Gastroesophageal sphincter (tissue), 4 donors: Measurements from ENCODE around the gene ZMAT2. TPM values are rescaled to one million over a fixed set of nuclear protein-coding genes. Genes with fewer than 3 reads are reported as not detected.
"Not testable (repeated sequence)": the region's sequence is repeated elsewhere in the genome, so short reads cannot be mapped to it uniquely, and the experiment has no call there.

Experiments
- ATAC-seq: fragments of 150-250 bp; one replicate; pipeline ENCODE4 v1.9.1; 2016; ENCODE audit warnings: mild to moderate bottlenecking, moderate library complexity
- H3K27ac ChIP-seq, 4 donors: fragments of 200-600 bp; sonication (generic) in 3 of 4; 1 replicate in 3 of 4; 2 replicates in 1 of 4; pipeline ENCODE4 v1.5.1; 2016 to 2019
- H3K27me3 ChIP-seq: fragments of 200-600 bp; sonication (generic); one replicate; pipeline ENCODE4 v1.5.1; 2019
- H3K36me3 ChIP-seq, 2 donors: fragments of 200-600 bp; sonication (generic); one replicate each; pipeline ENCODE4 v1.5.1; 2019; ENCODE audit warnings: control low read depth in 1 of 2
- H3K4me1 ChIP-seq, 3 donors: fragments of 200-600 bp; sonication (generic); 1 replicate in 2 of 3; 2 replicates in 1 of 3; pipeline ENCODE4 v1.5.1; 2016 to 2019; ENCODE audit warnings: control low read depth in 2 of 3
- H3K4me3 ChIP-seq, 2 donors: fragments of 200-600 bp; sonication (generic); one replicate each; pipeline ENCODE4 v1.5.1; 2019; ENCODE audit warnings: mild to moderate bottlenecking in 1 of 2, moderate library complexity in 1 of 2
- H3K9me3 ChIP-seq, 3 donors: fragments of 200-600 bp; sonication (generic); one replicate each; pipeline ENCODE4 v1.5.1; 2017 to 2019; ENCODE audit warnings: control low read depth in 2 of 3
- CTCF ChIP-seq, 4 experiments: fragments of 200-600 bp in 2 of 4; fragments of 450-650 bp in 2 of 4; sonication (generic) in 1 of 4; IDR thresholded peaks; one replicate each; pipeline ENCODE4 v1.5.1; 2017 to 2019; ENCODE audit warnings: antibody characterized with exemption in 4 of 4, mild to moderate bottlenecking in 2 of 4, moderate library complexity in 2 of 4
- EP300 ChIP-seq: sonication (generic); formaldehyde crosslinking; IDR thresholded peaks from one replicate; pipeline ENCODE4 v1.6.1; 2017; ENCODE audit warnings: antibody characterized with exemption, mild to moderate bottlenecking
- POLR2A ChIP-seq, 2 donors: fragments of 450-650 bp; IDR thresholded peaks; one replicate each; pipeline ENCODE4 v1.6.1; 2017; ENCODE audit warnings: antibody characterized with exemption in 2 of 2, mild to moderate bottlenecking in 2 of 2, moderate library complexity in 1 of 2
- POLR2AphosphoS5 ChIP-seq: sonication (generic); formaldehyde crosslinking; IDR thresholded peaks from one replicate; pipeline ENCODE4 v1.6.1; 2017; ENCODE audit warnings: antibody characterized with exemption
- WGBS, 2 donors: methylation state at CpG; one replicate each; pipeline ENCODE4 v1.1.5; 2018; ENCODE audit warnings: low coverage in 1 of 2; 5-methylcytosine and 5-hydroxymethylcytosine counted together
- total RNA-seq, 4 donors: library from RNA; depleted of rRNA; stranded (reverse); fragments of >200 nt; gene quantifications; one replicate each; pipeline ENCODE4 v1.1.0, GENCODE V29; 2016

The ZMAT2 gene
- total RNA-seq = 10 to 100 TPM; 35.8 to 47.2 (median 45.0) TPM

GRCh38 chr5:140700177-140701144 lies at the start of gene ZMAT2:
ZMAT2 (plus strand) TSS chr5:140700447; CDS start chr5:140700461, 14 bp downstream.
- H3K4me3 ChIP-seq = peak within 1 kb of the TSS; percentile 77 to 100
- H3K4me1 ChIP-seq = peaks cover 6 to 31% (median 12%) of the 10 kb centered on the region in 3 donors
- peak; percentile 100 for ATAC-seq
- WGBS, 2 donors = 1 to 3% methylated on average over 12 to 22 of the region's 44 CpGs
- H3K27me3 ChIP-seq = no peaks in the 10 kb centered on the region
- H3K36me3 ChIP-seq = peaks cover 24 to 82% of the 10 kb centered on the region in 2 donors
- H3K9me3 ChIP-seq = no peaks in the 10 kb centered on the region
- peak within 1 kb of the TSS; percentile 79 to 90 (median 82) for H3K27ac ChIP-seq
- TF ChIP-seq POLR2AphosphoS5 (peak; percentile 89), CTCF (IDR thresholded peaks at IDR 0.05) (no peak), POLR2A (IDR thresholded peaks at IDR 0.05) (peak; percentile 53 to 63)

GRCh38 chr5:140658870-140659269 lies 41.4 kb upstream of the ZMAT2 start:
- Histone ChIP-seq H3K36me3 (peaks cover 18 to 95% of the 10 kb centered on the region in 2 donors), H3K4me1 (peaks cover 0 to 3% (median 0%) of the 10 kb centered on the region in 3 donors), H3K27me3 (no peaks in the 10 kb centered on the region), H3K4me3 (no peak overlapping the region), H3K9me3 (no peaks in the 10 kb centered on the region), H3K27ac (no peak overlapping the region)
- ATAC-seq = no peak
- WGBS, 2 donors = 93 to 96% methylated on average over 8 to 17 of the region's 17 CpGs
- no peak for TF ChIP-seq POLR2A (IDR thresholded peaks at IDR 0.05)
- no peak for TF ChIP-seq EP300
- no peak for TF ChIP-seq POLR2AphosphoS5
- TF ChIP-seq CTCF (IDR thresholded peaks at IDR 0.05) = no peak

- WGBS, 2 donors = 80% methylated on average over 5 of the region's 6 CpGs; no CpG with 5 or more reads in 1 of the 2 donors
- not testable (repeated sequence) for ATAC-seq
Measured at GRCh38 chr5:140660371-140660770, 39.9 kb upstream of the ZMAT2 start.

GRCh38 chr5:140664030-140664358 lies 36.3 kb upstream of the ZMAT2 start:
- ATAC-seq = no peak
- Histone ChIP-seq H3K27ac (peak overlapping the region; percentile 67 to 88 (median 86)), H3K36me3 (peaks cover 6 to 67% of the 10 kb centered on the region in 2 donors), H3K4me1 (peaks cover 0 to 31% (median 9%) of the 10 kb centered on the region in 3 donors), H3K9me3 (no peaks in the 10 kb centered on the region), H3K27me3 (no peaks in the 10 kb centered on the region), H3K4me3 (peak overlapping the region; percentile 74 to 78)
- WGBS, 2 donors = 20 to 31% methylated on average over 1 to 13 of the region's 18 CpGs
- no peak for TF ChIP-seq POLR2AphosphoS5
- TF ChIP-seq CTCF (IDR thresholded peaks at IDR 0.05) = no peak
- TF ChIP-seq POLR2A (IDR thresholded peaks at IDR 0.05) = no peak

More at GRCh38 chr5:140660371-140660770, 39.9 kb upstream of the ZMAT2 start:
- not testable (repeated sequence) for H3K9me3 ChIP-seq, H3K4me3 ChIP-seq, H3K27me3 ChIP-seq, H3K27ac ChIP-seq, H3K4me1 ChIP-seq
- peaks cover 14 to 80% of the 10 kb centered on the region in 2 donors for H3K36me3 ChIP-seq

- Histone ChIP-seq H3K27ac (peak within 1 kb of the TSS; percentile 67 to 88 (median 86)), H3K4me3 (peak within 1 kb of the TSS; percentile 74 to 78), H3K9me3 (no peaks in the 10 kb centered on the region), H3K27me3 (no peaks in the 10 kb centered on the region), H3K36me3 (peaks cover 5 to 67% of the 10 kb centered on the region in 2 donors), H3K4me1 (peaks cover 0 to 31% (median 9%) of the 10 kb centered on the region in 3 donors)
- TF ChIP-seq CTCF (IDR thresholded peaks at IDR 0.05) (no peak), POLR2AphosphoS5 (peak; percentile 86), EP300 (no peak), POLR2A (IDR thresholded peaks at IDR 0.05) (peak; percentile 61 to 65)
- ATAC-seq = peak; percentile 99
- WGBS, 2 donors = 0 to 1% methylated on average over 10 to 11 of the region's 54 CpGs
Measured at GRCh38 chr5:140664359-140665119, 35.7 kb upstream of the ZMAT2 start, which contains the start of gene WDR55. WDR55 (plus strand) TSS chr5:140664904; CDS start chr5:140664913, 9 bp downstream.

- not testable (repeated sequence) for ATAC-seq, H3K9me3 ChIP-seq, H3K4me3 ChIP-seq, H3K27me3 ChIP-seq, H3K27ac ChIP-seq
- H3K4me1 ChIP-seq = peaks cover 0 to 28% (median 3%) of the 10 kb centered on the region in 3 donors
- peaks cover 0 to 93% of the 10 kb centered on the region in 2 donors for H3K36me3 ChIP-seq
- no CpG with 5 or more reads among the region's 4 CpGs for WGBS, 2 donors
Measured at GRCh38 chr5:140671035-140671434, 29.2 kb upstream of the ZMAT2 start.
